HEK293 (cell line): Measurements from ENCODE around the gene ACTR8.

ENCODE experiments used
- CTCF ChIP-seq: fragments of 450-650 bp; formaldehyde crosslinking; IDR thresholded peaks from 2 replicates; pipeline ENCODE4 v1.5.1; 2016; ENCODE audit warnings: missing biosample characterization, missing genetic modification characterization
- KLF10 ChIP-seq: fragments of 450-650 bp; IDR thresholded peaks from 2 replicates; pipeline ENCODE4 v1.5.1; 2018; ENCODE audit warnings: missing biosample characterization, mild to moderate bottlenecking, missing genetic modification characterization
- TCF7L2 ChIP-seq: IDR thresholded peaks from 2 replicates; pipeline ENCODE4 v1.6.1; 2011; ENCODE audit warnings: low read depth, mild to moderate bottlenecking, inconsistent platforms, low read length, moderate library complexity, borderline replicate concordance
- ZBTB8A ChIP-seq: fragments of 450-650 bp; formaldehyde crosslinking; IDR thresholded peaks from 2 replicates; pipeline ENCODE4 v1.5.1; 2016; ENCODE audit warnings: missing biosample characterization, missing genetic modification characterization
- ZNF133 ChIP-seq: fragments of 450-650 bp; formaldehyde crosslinking; IDR thresholded peaks from 2 replicates; pipeline ENCODE4 v1.5.1; 2016; ENCODE audit warnings: missing biosample characterization, missing genetic modification characterization
- ZNF292 ChIP-seq: fragments of 450-650 bp; formaldehyde crosslinking; IDR thresholded peaks from 2 replicates; pipeline ENCODE4 v1.5.1; 2016; ENCODE audit warnings: low read depth, missing biosample characterization, missing genetic modification characterization, borderline replicate concordance
- ZNF610 ChIP-seq: fragments of 450-650 bp; formaldehyde crosslinking; IDR thresholded peaks from 2 replicates; pipeline ENCODE4 v1.5.1; 2016; ENCODE audit warnings: missing biosample characterization, missing genetic modification characterization, borderline replicate concordance
- ZNF792 ChIP-seq: fragments of 450-650 bp; formaldehyde crosslinking; IDR thresholded peaks from 2 replicates; pipeline ENCODE4 v1.5.1; 2016; ENCODE audit warnings: missing biosample characterization, missing genetic modification characterization
- TF ChIP-seq, protein P1 (sequence below): fragments of 450-650 bp; formaldehyde crosslinking; conservative IDR thresholded peaks from 2 replicates; pipeline ENCODE4 v1.5.1; 2016; ENCODE audit warnings: low read depth, missing biosample characterization, missing genetic modification characterization

DNA sequence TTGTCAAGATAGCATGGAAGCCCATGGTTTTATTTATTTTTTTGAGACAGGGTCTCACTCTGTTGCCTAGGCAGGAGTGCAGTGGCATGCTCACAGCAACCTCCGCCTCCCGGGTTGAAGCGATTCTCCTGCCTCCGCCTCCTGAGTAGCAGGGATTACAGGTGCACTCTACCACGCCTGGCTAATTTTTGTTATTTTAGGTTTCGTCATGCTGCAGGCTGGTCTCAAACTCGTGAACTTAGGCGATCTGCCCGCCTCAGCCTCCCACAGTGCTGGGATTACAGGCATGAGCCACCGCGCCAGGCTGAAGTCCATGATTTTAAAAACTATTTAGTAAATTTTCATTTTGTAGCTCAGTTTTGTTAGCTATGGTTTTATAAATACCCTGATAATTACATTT, 2.7 kb upstream of the ACTR8 start:
- no peak for TF ChIP-seq ZNF292 (tag by site-specific recombination)
- no peak for TF ChIP-seq KLF10
- TF ChIP-seq ZBTB8A = no peak
- TF ChIP-seq ZNF792 (tag by site-specific recombination) = no peak
- no peak for TF ChIP-seq CTCF (tag by site-specific recombination)
- TF ChIP-seq ZNF133 = no peak
- TF ChIP-seq TCF7L2 = no peak
- TF ChIP-seq ZNF610 (tag by site-specific recombination) = no peak
- TF ChIP-seq, protein P1, sequence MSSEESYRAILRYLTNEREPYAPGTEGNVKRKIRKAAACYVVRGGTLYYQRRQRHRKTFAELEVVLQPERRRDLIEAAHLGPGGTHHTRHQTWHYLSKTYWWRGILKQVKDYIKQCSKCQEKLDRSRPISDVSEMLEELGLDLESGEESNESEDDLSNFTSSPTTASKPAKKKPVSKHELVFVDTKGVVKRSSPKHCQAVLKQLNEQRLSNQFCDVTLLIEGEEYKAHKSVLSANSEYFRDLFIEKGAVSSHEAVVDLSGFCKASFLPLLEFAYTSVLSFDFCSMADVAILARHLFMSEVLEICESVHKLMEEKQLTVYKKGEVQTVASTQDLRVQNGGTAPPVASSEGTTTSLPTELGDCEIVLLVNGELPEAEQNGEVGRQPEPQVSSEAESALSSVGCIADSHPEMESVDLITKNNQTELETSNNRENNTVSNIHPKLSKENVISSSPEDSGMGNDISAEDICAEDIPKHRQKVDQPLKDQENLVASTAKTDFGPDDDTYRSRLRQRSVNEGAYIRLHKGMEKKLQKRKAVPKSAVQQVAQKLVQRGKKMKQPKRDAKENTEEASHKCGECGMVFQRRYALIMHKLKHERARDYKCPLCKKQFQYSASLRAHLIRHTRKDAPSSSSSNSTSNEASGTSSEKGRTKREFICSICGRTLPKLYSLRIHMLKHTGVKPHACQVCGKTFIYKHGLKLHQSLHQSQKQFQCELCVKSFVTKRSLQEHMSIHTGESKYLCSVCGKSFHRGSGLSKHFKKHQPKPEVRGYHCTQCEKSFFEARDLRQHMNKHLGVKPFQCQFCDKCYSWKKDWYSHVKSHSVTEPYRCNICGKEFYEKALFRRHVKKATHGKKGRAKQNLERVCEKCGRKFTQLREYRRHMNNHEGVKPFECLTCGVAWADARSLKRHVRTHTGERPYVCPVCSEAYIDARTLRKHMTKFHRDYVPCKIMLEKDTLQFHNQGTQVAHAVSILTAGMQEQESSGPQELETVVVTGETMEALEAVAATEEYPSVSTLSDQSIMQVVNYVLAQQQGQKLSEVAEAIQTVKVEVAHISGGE (tag by site-specific recombination) = no peak
